Parathyroid adenoma (tissue), 2 donors: ENCODE data around the gene SPATS2.
"Not testable (repeated sequence)": the region's sequence is repeated elsewhere in the genome, so short reads cannot be mapped to it uniquely, and the experiment has no call there.

Experiments used
- H2AFZ ChIP-seq: fragments of 300-600 bp; sonication (generic); one replicate; pipeline ENCODE4 v1.7.0; 2017; ENCODE audit warnings: antibody characterized with exemption, mild to moderate bottlenecking
- H3K27ac ChIP-seq: fragments of 300-600 bp; sonication (generic); one replicate; pipeline ENCODE4 v1.7.0; 2017
- H3K27me3 ChIP-seq: fragments of 300-600 bp; sonication (generic); one replicate; pipeline ENCODE4 v1.7.0; 2017; ENCODE audit warnings: low read length; ENCODE audit not compliant: control insufficient read depth, insufficient read depth
- H3K36me3 ChIP-seq: fragments of 300-600 bp; sonication (generic); one replicate; pipeline ENCODE4 v1.7.0; 2017; ENCODE audit warnings: low read length; ENCODE audit not compliant: control insufficient read depth, insufficient read depth
- H3K4me1 ChIP-seq: fragments of 300-600 bp; sonication (generic); one replicate; pipeline ENCODE4 v1.7.0; 2017; ENCODE audit warnings: control low read depth
- H3K4me2 ChIP-seq: fragments of 300-600 bp; sonication (generic); one replicate; pipeline ENCODE4 v1.7.0; 2017; ENCODE audit warnings: low read length
- H3K4me3 ChIP-seq: fragments of 300-600 bp; sonication (generic); one replicate; pipeline ENCODE4 v1.7.0; 2017; ENCODE audit warnings: low read depth, low read length
- H3K79me2 ChIP-seq: fragments of 300-600 bp; sonication (generic); one replicate; pipeline ENCODE4 v1.7.0; 2017; ENCODE audit warnings: control low read depth
- H3K9ac ChIP-seq: fragments of 300-600 bp; sonication (generic); one replicate; pipeline ENCODE4 v1.7.0; 2017; ENCODE audit warnings: mild to moderate bottlenecking
- H3K9me3 ChIP-seq: fragments of 300-600 bp; sonication (generic); one replicate; pipeline ENCODE4 v1.7.0; 2017; ENCODE audit warnings: low read length; ENCODE audit not compliant: control insufficient read depth
- CTCF ChIP-seq: fragments of 300-600 bp; sonication (generic); IDR thresholded peaks from one replicate; pipeline ENCODE4 v1.7.0; 2017; ENCODE audit warnings: antibody characterized with exemption, mild to moderate bottlenecking
- donor health status: primary hyperparathyroidism.

Gene SPATS2

DNA sequence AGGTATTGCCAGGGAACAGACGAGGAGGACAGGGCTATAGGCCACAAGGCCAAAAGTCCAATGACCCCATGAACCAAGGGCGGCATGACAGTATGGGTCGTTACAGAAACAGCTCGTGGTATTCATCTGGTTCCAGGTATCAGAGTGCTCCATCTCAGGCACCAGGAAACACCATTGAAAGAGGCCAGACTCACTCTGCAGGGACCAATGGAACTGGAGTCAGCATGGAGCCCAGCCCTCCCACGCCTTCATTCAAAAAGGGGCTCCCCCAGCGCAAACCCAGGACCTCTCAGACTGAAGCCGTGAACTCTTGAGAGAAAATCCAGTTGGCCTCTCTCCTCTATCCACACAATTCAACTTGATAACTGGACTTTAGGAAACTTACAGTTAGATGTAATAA is 158.7 kb downstream of the SPATS2 start:
- no peaks in the 10 kb centered on the region for H3K36me3 ChIP-seq
- H3K4me3 ChIP-seq, result no peak overlapping the region
- no peak for TF ChIP-seq CTCF
- H3K4me2 ChIP-seq, result no peak overlapping the region
- no peaks in the 10 kb centered on the region for H3K27me3 ChIP-seq
- no peaks in the 10 kb centered on the region for H3K79me2 ChIP-seq
- H2AFZ ChIP-seq, result no peak overlapping the region
- no peaks in the 10 kb centered on the region for H3K9me3 ChIP-seq
- peaks cover 11% of the 10 kb centered on the region for H3K4me1 ChIP-seq
- H3K9ac ChIP-seq, result no peak overlapping the region
- no peak overlapping the region for H3K27ac ChIP-seq

- H3K4me3 ChIP-seq, result peak overlapping the region; percentile 36
- no peaks in the 10 kb centered on the region for H3K36me3 ChIP-seq
- peak overlapping the region; percentile 72 for H3K27ac ChIP-seq
- no peaks in the 10 kb centered on the region for H3K79me2 ChIP-seq
- no peak overlapping the region for H3K9ac ChIP-seq
- H3K4me1 ChIP-seq, result peaks cover 11% of the 10 kb centered on the region
- H3K27me3 ChIP-seq, result no peaks in the 10 kb centered on the region
- H3K4me2 ChIP-seq, result peak overlapping the region; percentile 65
- no peak for TF ChIP-seq CTCF
- peak overlapping the region; percentile 56 for H2AFZ ChIP-seq
- H3K9me3 ChIP-seq, result no peaks in the 10 kb centered on the region
These were observed 160.3 kb downstream of the SPATS2 start for GRCh38 chr12:49527361-49528130.

DNA sequence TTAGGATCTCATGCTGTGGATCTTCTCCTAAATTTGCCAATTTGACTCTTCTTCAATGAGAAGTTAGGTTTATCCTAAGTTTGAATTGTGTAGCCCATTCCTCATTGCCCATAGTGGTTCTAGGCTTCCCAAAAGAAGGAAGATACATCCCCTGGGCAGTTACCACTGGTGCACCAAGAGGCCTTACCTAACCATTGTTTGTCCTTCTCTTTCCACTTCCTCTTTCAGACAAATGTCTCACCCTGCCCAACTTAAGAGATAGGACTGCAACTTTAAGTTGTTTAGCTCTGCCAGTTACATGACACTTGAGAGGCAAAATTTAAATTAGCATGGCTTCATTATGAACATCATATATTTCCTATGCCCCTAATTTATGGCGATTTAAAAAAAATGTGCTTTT is 162.2 kb downstream of the SPATS2 start:
- H3K79me2 ChIP-seq, result no peaks in the 10 kb centered on the region
- no peak overlapping the region for H3K4me3 ChIP-seq
- H3K4me1 ChIP-seq, result peaks cover 11% of the 10 kb centered on the region
- no peak overlapping the region for H3K9ac ChIP-seq
- H3K4me2 ChIP-seq, result no peak overlapping the region
- no peak overlapping the region for H3K27ac ChIP-seq
- TF ChIP-seq CTCF, result no peak
- H2AFZ ChIP-seq, result no peak overlapping the region
- H3K27me3 ChIP-seq, result no peaks in the 10 kb centered on the region
- no peaks in the 10 kb centered on the region for H3K9me3 ChIP-seq
- H3K36me3 ChIP-seq, result no peaks in the 10 kb centered on the region

- H3K4me2 ChIP-seq, result no peak overlapping the region
- H3K27ac ChIP-seq, result no peak overlapping the region
- H3K9ac ChIP-seq, result no peak overlapping the region
- H3K79me2 ChIP-seq, result no peaks in the 10 kb centered on the region
- no peak overlapping the region for H2AFZ ChIP-seq
- H3K4me1 ChIP-seq, result peaks cover 8% of the 10 kb centered on the region
- TF ChIP-seq CTCF, result no peak
- H3K9me3 ChIP-seq, result no peaks in the 10 kb centered on the region
- no peaks in the 10 kb centered on the region for H3K36me3 ChIP-seq
- no peak overlapping the region for H3K4me3 ChIP-seq
- no peaks in the 10 kb centered on the region for H3K27me3 ChIP-seq
These were observed 164.5 kb downstream of the SPATS2 start for GRCh38 chr12:49531745-49532144.

DNA sequence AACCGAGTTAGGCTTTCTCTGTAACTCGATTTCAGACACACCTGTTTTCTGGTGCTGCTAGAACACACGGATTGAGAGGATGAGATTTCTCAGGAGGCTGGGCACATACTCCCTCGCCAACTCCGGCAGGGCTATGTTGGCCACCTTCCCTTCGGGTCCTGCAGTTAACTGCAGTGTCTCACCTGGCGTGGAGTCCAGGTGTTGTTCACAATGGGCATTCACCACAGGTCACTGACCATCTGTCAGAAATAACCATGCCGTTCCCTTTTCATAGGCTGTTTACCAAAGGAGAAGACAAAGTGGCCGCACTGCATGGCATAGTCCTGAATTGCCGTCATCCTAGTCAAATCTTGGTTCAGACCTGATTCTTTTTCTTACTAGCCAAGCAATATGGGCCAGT is 166.1 kb downstream of the SPATS2 start:
- Histone ChIP-seq H3K4me3 (no peak overlapping the region), H3K36me3 (no peaks in the 10 kb centered on the region), H3K27me3 (no peaks in the 10 kb centered on the region), H3K4me1 (no peaks in the 10 kb centered on the region), H3K27ac (no peak overlapping the region), H3K9me3 (no peaks in the 10 kb centered on the region), H3K79me2 (no peaks in the 10 kb centered on the region), H2AFZ (no peak overlapping the region), H3K4me2 (no peak overlapping the region), H3K9ac (no peak overlapping the region)
- no peak for TF ChIP-seq CTCF

GRCh38 chr12:49534122-49534521 is 166.9 kb downstream of the SPATS2 start:
- H3K36me3 ChIP-seq, H3K79me2 ChIP-seq, H2AFZ ChIP-seq, H3K27me3 ChIP-seq, H3K4me2 ChIP-seq, H3K4me1 ChIP-seq, H3K4me3 ChIP-seq, H3K9ac ChIP-seq, H3K27ac ChIP-seq, H3K9me3 ChIP-seq: not testable (repeated sequence)
